Measurements from ENCODE around the gene CACNB4.
A peak's percentile ranks its signal among the peaks of the same experiment; 100 is the strongest.
"Not testable (repeated sequence)": the region's sequence is repeated elsewhere in the genome, so short reads cannot be mapped to it uniquely, and the experiment has no call there.

Gene CACNB4

GRCh38 chr2:151878655-151879563 is 219.9 kb downstream of the CACNB4 start:
- in situ Hi-C loops (cut with MboI; ENCODE audit: low pct_unique_long_range_greater_than_20kb, low sequenced_read_pairs, unreplicated experiment): no loop called here
- DNase-seq (ENCODE audit: low spot score): no peak
- TF ChIP-seq CTCF (IDR thresholded peaks at IDR 0.05; ENCODE audit: extremely low read depth, insufficient read depth, missing control alignments): no peak

GRCh38 chr2:151878204-151878603 is 220.6 kb downstream of the CACNB4 start:
- in situ Hi-C loops (cut with MboI; ENCODE audit: low pct_unique_long_range_greater_than_20kb, low sequenced_read_pairs, unreplicated experiment): no loop called here
- TF ChIP-seq CTCF (IDR thresholded peaks at IDR 0.05; ENCODE audit: extremely low read depth, insufficient read depth, missing control alignments): no peak
- DNase-seq (ENCODE audit: low spot score): no peak

DNA sequence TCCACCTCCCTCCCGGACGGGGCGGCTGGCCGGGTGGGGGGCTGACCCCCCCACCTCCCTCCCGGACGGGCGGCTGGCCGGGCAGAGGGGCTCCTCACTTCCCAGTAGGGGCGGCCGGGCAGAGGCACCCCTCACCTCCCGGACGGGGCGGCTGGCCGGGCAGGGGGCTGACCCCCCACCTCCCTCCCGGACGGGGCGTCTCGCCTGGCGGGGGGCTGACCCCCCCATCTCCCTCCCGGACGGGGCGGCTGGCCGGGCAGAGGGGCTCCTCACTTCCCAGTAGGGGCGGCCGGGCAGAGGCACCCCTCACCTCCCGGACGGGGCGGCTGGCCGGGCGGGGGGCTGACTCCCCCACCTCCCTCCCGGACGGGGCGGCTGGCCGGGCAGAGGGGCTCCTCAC is 223.2 kb downstream of the CACNB4 start:
- in situ Hi-C loops (cut with MboI; ENCODE audit: low pct_unique_long_range_greater_than_20kb, low sequenced_read_pairs, unreplicated experiment): not testable (repeated sequence)

GRCh38 chr2:151872463-151872862 is 226.4 kb downstream of the CACNB4 start:
- in situ Hi-C loops (cut with MboI; ENCODE audit: low pct_unique_long_range_greater_than_20kb, low sequenced_read_pairs, unreplicated experiment): no loop called here

More for the DNA sequence above, 223.2 kb downstream of the CACNB4 start:
- not testable (repeated sequence) for DNase-seq (ENCODE audit: low spot score)

DNA sequence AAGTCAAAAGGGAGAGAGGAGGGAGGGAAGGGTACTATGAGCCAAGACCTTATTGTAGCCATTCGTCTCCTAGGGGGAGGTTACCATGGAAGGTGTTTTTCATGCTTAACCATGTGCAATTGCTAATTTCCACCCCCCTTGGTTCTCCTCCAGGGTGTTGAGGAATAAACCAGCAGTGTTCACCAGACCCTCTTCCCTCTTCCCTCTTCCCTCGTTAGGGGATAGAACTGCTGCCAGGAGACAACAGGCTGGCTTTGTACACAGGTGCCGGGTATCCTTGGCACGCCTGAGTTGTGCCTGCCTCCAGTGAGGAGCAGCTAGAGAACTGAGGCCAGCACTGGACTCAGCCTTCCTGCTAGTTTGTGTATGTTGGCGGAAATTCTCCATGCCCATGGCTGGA is 229.6 kb downstream of the CACNB4 start:
- DNase-seq (ENCODE audit: low spot score): no peak
- in situ Hi-C loops (cut with MboI; ENCODE audit: low pct_unique_long_range_greater_than_20kb, low sequenced_read_pairs, unreplicated experiment): no loop called here
- TF ChIP-seq CTCF (IDR thresholded peaks at IDR 0.05; ENCODE audit: extremely low read depth, insufficient read depth, missing control alignments): no peak

More at GRCh38 chr2:151872463-151872862, 226.4 kb downstream of the CACNB4 start:
- no peak for DNase-seq (ENCODE audit: low spot score)
- no peak for TF ChIP-seq CTCF (IDR thresholded peaks at IDR 0.05; ENCODE audit: extremely low read depth, insufficient read depth, missing control alignments)

DNA sequence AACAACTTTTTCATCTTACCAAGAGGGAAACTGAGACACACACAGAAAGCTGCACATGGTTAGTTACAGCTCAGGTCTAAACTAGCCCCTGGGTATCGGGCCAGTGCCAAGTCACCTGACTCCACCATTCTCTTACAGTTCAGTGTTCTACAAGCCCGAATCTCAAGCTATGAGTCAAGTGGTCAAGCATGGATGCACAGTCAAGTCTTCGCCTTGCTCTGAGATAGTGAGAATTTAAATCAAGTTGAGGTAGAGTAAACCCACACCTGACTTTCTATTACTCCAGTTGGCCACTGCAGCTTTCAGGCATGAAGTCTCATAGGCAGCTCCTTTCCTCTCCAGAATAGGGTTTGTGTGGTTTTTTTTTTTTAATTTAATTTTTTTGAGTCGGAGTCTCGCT is 236.1 kb downstream of the CACNB4 start:
- DNase-seq (ENCODE audit: low spot score): peak; percentile 76
- TF ChIP-seq CTCF (IDR thresholded peaks at IDR 0.05; ENCODE audit: extremely low read depth, insufficient read depth, missing control alignments): no peak
- in situ Hi-C loops (cut with MboI; ENCODE audit: low pct_unique_long_range_greater_than_20kb, low sequenced_read_pairs, unreplicated experiment): no loop called here

DNA sequence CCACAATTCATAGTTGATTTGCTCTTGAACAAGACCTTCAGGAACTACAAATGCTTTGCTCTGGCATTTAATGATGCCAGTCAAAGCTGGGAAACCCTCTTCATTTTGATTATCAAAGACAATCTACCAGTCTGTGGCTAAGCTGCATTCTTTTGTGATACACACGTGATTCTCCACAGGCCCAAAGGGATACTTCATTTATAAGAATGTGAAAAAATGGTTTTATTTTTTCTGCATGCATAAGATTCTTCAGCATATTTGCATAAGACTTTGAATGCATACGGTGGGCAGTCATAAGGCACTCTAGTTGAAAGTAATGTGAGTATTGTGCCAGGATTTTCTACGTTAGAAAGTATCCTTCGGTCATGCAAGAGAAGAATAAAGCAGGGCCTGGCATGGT is 237.7 kb downstream of the CACNB4 start:
- TF ChIP-seq CTCF (IDR thresholded peaks at IDR 0.05; ENCODE audit: extremely low read depth, insufficient read depth, missing control alignments): no peak
- in situ Hi-C loops (cut with MboI; ENCODE audit: low pct_unique_long_range_greater_than_20kb, low sequenced_read_pairs, unreplicated experiment): no loop called here
- no peak for DNase-seq (ENCODE audit: low spot score)

Data from GM13977 (cell line).